Measurements from ENCODE around the gene C3AR1.

DNA sequence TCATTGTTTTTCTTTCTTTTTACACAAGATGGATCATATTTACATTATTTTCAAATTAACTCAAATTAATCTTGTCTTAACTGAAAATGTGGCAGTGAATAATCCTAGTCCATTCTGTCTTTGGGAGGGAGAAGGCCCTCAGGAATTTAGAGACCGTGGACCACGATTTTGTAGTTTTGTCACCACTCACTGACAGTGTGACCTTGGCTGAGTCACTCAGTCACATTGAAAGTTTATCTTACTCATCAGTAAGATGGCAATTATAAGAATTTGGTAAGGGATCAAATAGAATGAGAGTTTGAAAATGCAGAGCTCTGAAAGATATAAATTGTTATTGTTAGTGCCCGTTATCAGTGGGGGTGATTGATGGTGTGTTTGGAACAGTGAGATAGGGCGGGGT, 17.3 kb downstream of the C3AR1 start:
- TF ChIP-seq, protein P1, sequence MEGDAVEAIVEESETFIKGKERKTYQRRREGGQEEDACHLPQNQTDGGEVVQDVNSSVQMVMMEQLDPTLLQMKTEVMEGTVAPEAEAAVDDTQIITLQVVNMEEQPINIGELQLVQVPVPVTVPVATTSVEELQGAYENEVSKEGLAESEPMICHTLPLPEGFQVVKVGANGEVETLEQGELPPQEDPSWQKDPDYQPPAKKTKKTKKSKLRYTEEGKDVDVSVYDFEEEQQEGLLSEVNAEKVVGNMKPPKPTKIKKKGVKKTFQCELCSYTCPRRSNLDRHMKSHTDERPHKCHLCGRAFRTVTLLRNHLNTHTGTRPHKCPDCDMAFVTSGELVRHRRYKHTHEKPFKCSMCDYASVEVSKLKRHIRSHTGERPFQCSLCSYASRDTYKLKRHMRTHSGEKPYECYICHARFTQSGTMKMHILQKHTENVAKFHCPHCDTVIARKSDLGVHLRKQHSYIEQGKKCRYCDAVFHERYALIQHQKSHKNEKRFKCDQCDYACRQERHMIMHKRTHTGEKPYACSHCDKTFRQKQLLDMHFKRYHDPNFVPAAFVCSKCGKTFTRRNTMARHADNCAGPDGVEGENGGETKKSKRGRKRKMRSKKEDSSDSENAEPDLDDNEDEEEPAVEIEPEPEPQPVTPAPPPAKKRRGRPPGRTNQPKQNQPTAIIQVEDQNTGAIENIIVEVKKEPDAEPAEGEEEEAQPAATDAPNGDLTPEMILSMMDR (conservative IDR thresholded peaks at IDR 0.05) = no peak
- TF ChIP-seq ZFX (IDR thresholded peaks at IDR 0.05) = no peak
